Neural cell (in vitro differentiated cells): ENCODE results near the gene MYOCD. TPM values are rescaled to one million over a fixed set of nuclear protein-coding genes. Genes with fewer than 3 reads are reported as not detected.

Source experiments
- H2AFZ ChIP-seq: fragments of 200-600, 300-800 bp; sonication (generic), shearing (Covaris generic); 2 replicates; pipeline ENCODE4 v1.6.0; 2014; ENCODE audit warnings: low read depth, mild to moderate bottlenecking, antibody characterized with exemption, low read length, moderate library complexity
- H3F3A ChIP-seq: fragments of 200-600 bp; shearing (Covaris generic); 2 replicates; pipeline ENCODE4 v1.6.1; 2016; ENCODE audit warnings: mild to moderate bottlenecking, moderate library complexity, mixed read lengths, antibody characterized with exemption, low read length; ENCODE audit not compliant: insufficient read depth, poor library complexity, severe bottlenecking
- H3K27ac ChIP-seq: fragments of 200-600, 300-800 bp; sonication (generic), shearing (Covaris generic); 2 replicates; pipeline ENCODE4 v1.5.1; 2014; ENCODE audit warnings: mild to moderate bottlenecking, low read length, moderate library complexity
- H3K27me3 ChIP-seq: fragments of 300-800, 200-600 bp; sonication (generic), shearing (Covaris generic); 2 replicates; pipeline ENCODE4 v1.6.0; 2014; ENCODE audit warnings: mild to moderate bottlenecking, low read depth, low read length, moderate library complexity; ENCODE audit not compliant: insufficient read depth
- H3K36me3 ChIP-seq: fragments of 300-800, 200-600 bp; sonication (generic), shearing (Covaris generic); 2 replicates; pipeline ENCODE4 v1.5.1; 2014; ENCODE audit warnings: mild to moderate bottlenecking, antibody characterized with exemption, low read length, moderate library complexity; ENCODE audit not compliant: insufficient read depth
- H3K4me2 ChIP-seq: fragments of 300-800, 200-600 bp; sonication (generic), shearing (Covaris generic); 2 replicates; pipeline ENCODE4 v1.6.0; 2014; ENCODE audit warnings: mild to moderate bottlenecking, low read length
- H3K4me3 ChIP-seq: fragments of 300-800, 200-600 bp; sonication (generic), shearing (Covaris generic); 2 replicates; pipeline ENCODE4 v1.5.1; 2014; ENCODE audit warnings: mild to moderate bottlenecking, low read length, moderate library complexity
- H3K79me2 ChIP-seq: fragments of 200-600 bp; shearing (Covaris generic); replicated peaks from 2 replicates; pipeline ENCODE4 v1.6.0; 2014; ENCODE audit warnings: mild to moderate bottlenecking, low read length, moderate library complexity; ENCODE audit not compliant: insufficient read depth
- H3K9ac ChIP-seq: fragments of 300-800, 200-600 bp; sonication (generic), shearing (Covaris generic); 2 replicates; pipeline ENCODE4 v1.6.1; 2016; ENCODE audit warnings: mild to moderate bottlenecking, low read length, mixed read lengths
- H3K9me2 ChIP-seq: fragments of 200-600 bp; shearing (Covaris generic); 2 replicates; pipeline ENCODE4 v1.6.1; 2016; ENCODE audit warnings: mild to moderate bottlenecking, low read length, mixed read lengths; ENCODE audit not compliant: insufficient read depth
- H3K9me3 ChIP-seq: fragments of 200-600, 300-800 bp; sonication (generic), shearing (Covaris generic); 2 replicates; pipeline ENCODE4 v1.6.1; 2016; ENCODE audit warnings: mild to moderate bottlenecking, mixed run types, low read length, moderate library complexity, mixed read lengths
- H4K20me1 ChIP-seq: fragments of 200-600 bp; shearing (Covaris generic); 2 replicates; pipeline ENCODE4 v1.6.1; 2016; ENCODE audit warnings: mild to moderate bottlenecking, mixed run types; ENCODE audit not compliant: insufficient read depth
- CTCF ChIP-seq: fragments of 450-650 bp; IDR thresholded peaks from 2 replicates; pipeline ENCODE4 v1.5.1; 2014; ENCODE audit warnings: antibody characterized with exemption, mild to moderate bottlenecking, moderate library complexity; ENCODE audit not compliant: poor library complexity, severe bottlenecking
- EP300 ChIP-seq: fragments of 450-650 bp; conservative IDR thresholded peaks from 2 replicates; pipeline ENCODE4 v1.6.1; 2014; ENCODE audit warnings: antibody characterized with exemption, mild to moderate bottlenecking, moderate library complexity; ENCODE audit not compliant: poor library complexity, severe bottlenecking
- EZH2 ChIP-seq: fragments of 200-600, 300-800 bp; shearing (Covaris generic), sonication (generic); IDR thresholded peaks from 2 replicates; pipeline ENCODE4 v1.6.1; 2014; ENCODE audit warnings: antibody characterized with exemption, low read length, borderline replicate concordance, mild to moderate bottlenecking; ENCODE audit not compliant: insufficient read depth, poor library complexity, severe bottlenecking
- MXI1 ChIP-seq: fragments of 450-650 bp; conservative IDR thresholded peaks from 2 replicates; pipeline ENCODE4 v1.6.1; 2014; ENCODE audit warnings: antibody characterized with exemption, mild to moderate bottlenecking; ENCODE audit not compliant: poor library complexity, severe bottlenecking
- POLR2AphosphoS5 ChIP-seq: IDR thresholded peaks from 2 replicates; pipeline ENCODE4 v1.6.1; 2012
- RAD21 ChIP-seq: fragments of 450-650 bp; conservative IDR thresholded peaks from 2 replicates; pipeline ENCODE4 v1.6.1; 2014; ENCODE audit warnings: antibody characterized with exemption, mild to moderate bottlenecking, moderate library complexity
- REST ChIP-seq: IDR thresholded peaks from 2 replicates; pipeline ENCODE4 v1.6.1; 2012; ENCODE audit warnings: borderline replicate concordance
- SMC3 ChIP-seq: fragments of 450-650 bp; conservative IDR thresholded peaks from 2 replicates; pipeline ENCODE4 v1.6.1; 2014; ENCODE audit warnings: antibody characterized with exemption, mild to moderate bottlenecking, moderate library complexity; ENCODE audit not compliant: poor library complexity
- TAF1 ChIP-seq: IDR thresholded peaks from 2 replicates; pipeline ENCODE4 v1.6.1; 2012; ENCODE audit warnings: low read depth
- polyA plus RNA-seq: library from polyadenylated mRNA; depleted of rRNA; stranded (reverse); fragments of >200 nt; gene quantifications from 2 replicates; pipeline ENCODE4 v1.2.3, GENCODE V29; 2014

MYOCD gene
- polyA plus RNA-seq, 1 donor from 2014 or later, result not detected

- Histone ChIP-seq H3K4me2 (no peak overlapping the region), H3K27me3 (no peaks in the 10 kb centered on the region), H3K79me2 (no peaks in the 10 kb centered on the region), H3K9me2 (no peaks in the 10 kb centered on the region), H3K4me3 (no peak overlapping the region), H4K20me1 (no peaks in the 10 kb centered on the region), H3K9ac (no peak overlapping the region), H3K27ac (no peak overlapping the region), H3F3A (no peaks in the 10 kb centered on the region), H2AFZ (no peak overlapping the region), H3K36me3 (no peaks in the 10 kb centered on the region), H3K9me3 (no peaks in the 10 kb centered on the region)
- no peak for TF ChIP-seq REST
- TF ChIP-seq RAD21, result no peak
- no peak for TF ChIP-seq POLR2AphosphoS5
- TF ChIP-seq EZH2, result no peak
- TF ChIP-seq CTCF, result no peak
- no peak for TF ChIP-seq EP300
Observed at GRCh38 chr17:12743046-12743445, 77.4 kb downstream of the MYOCD start.

- H3K27ac ChIP-seq, result no peak overlapping the region
- no peak overlapping the region for H3K4me2 ChIP-seq
- H3F3A ChIP-seq, result no peaks in the 10 kb centered on the region
- H3K27me3 ChIP-seq, result no peaks in the 10 kb centered on the region
- H3K9ac ChIP-seq, result no peak overlapping the region
- no peaks in the 10 kb centered on the region for H3K9me2 ChIP-seq
- no peak overlapping the region for H2AFZ ChIP-seq
- no peaks in the 10 kb centered on the region for H3K79me2 ChIP-seq
- no peaks in the 10 kb centered on the region for H3K36me3 ChIP-seq
- no peaks in the 10 kb centered on the region for H4K20me1 ChIP-seq
- TF ChIP-seq TAF1 (no peak), POLR2AphosphoS5 (no peak), REST (no peak), EZH2 (no peak), EP300 (no peak), RAD21 (no peak), CTCF (no peak), MXI1 (no peak), SMC3 (no peak)
- no peak overlapping the region for H3K4me3 ChIP-seq
- no peaks in the 10 kb centered on the region for H3K9me3 ChIP-seq
Observed at GRCh38 chr17:12744298-12744697, 78.6 kb downstream of the MYOCD start.
